GM23338 (cell line): Measurements from ENCODE around the gene PKP3. TPM values are rescaled to one million over a fixed set of nuclear protein-coding genes. Genes with fewer than 3 reads are reported as not detected.

ENCODE experiments used
- ATAC-seq: fragments of 200-7000 bp; cut with Tn5 transposase; 3 replicates; pipeline ENCODE4 v1.9.1; 2020
- DNase-seq: peaks from one replicate; pipeline ENCODE4 v3.0.0-alpha.2; 2015; ENCODE audit warnings: low spot score
- H2AFZ ChIP-seq: fragments of 200-600 bp; sonication (generic); 2 replicates; pipeline ENCODE4 v1.8.0; 2016; ENCODE audit warnings: antibody characterized with exemption, mild to moderate bottlenecking, moderate library complexity
- H3F3A ChIP-seq: fragments of 200-600 bp; sonication (generic); replicated peaks from 2 replicates; pipeline ENCODE4 v1.8.0; 2017; ENCODE audit warnings: antibody characterized with exemption, mixed run types, low read depth
- H3K27ac ChIP-seq: fragments of 200-600 bp; sonication (generic); 2 replicates; pipeline ENCODE4 v1.6.1; 2016; ENCODE audit warnings: low read depth
- H3K27me3 ChIP-seq: fragments of 200-600 bp; sonication (generic); 2 replicates; pipeline ENCODE4 v1.8.0; 2016; ENCODE audit warnings: mild to moderate bottlenecking, mixed run types, moderate library complexity; ENCODE audit not compliant: insufficient read depth
- H3K36me3 ChIP-seq: fragments of 200-600 bp; sonication (generic); 2 replicates; pipeline ENCODE4 v1.8.0; 2016; ENCODE audit warnings: mild to moderate bottlenecking; ENCODE audit not compliant: insufficient read depth
- H3K4me1 ChIP-seq: fragments of 200-600 bp; sonication (generic); 2 replicates; pipeline ENCODE4 v1.8.0; 2016; ENCODE audit warnings: mild to moderate bottlenecking, moderate library complexity; ENCODE audit not compliant: insufficient read depth
- H3K4me2 ChIP-seq: fragments of 200-600 bp; sonication (generic); 2 replicates; pipeline ENCODE4 v1.7.1; 2017; ENCODE audit warnings: mixed run types
- H3K4me3 ChIP-seq: fragments of 200-600 bp; sonication (generic); 2 replicates; pipeline ENCODE4 v1.6.1; 2016; ENCODE audit warnings: mixed run types
- H3K79me2 ChIP-seq: fragments of 200-600 bp; sonication (generic); replicated peaks from 2 replicates; pipeline ENCODE4 v1.8.0; 2017; ENCODE audit warnings: mild to moderate bottlenecking; ENCODE audit not compliant: insufficient read depth
- H3K9me2 ChIP-seq: fragments of 200-600 bp; sonication (generic); 2 replicates; pipeline ENCODE4 v1.8.0; 2017; ENCODE audit not compliant: insufficient read depth
- H4K20me1 ChIP-seq: fragments of 200-600 bp; sonication (generic); replicated peaks from 2 replicates; pipeline ENCODE4 v1.8.0; 2017; ENCODE audit warnings: mild to moderate bottlenecking; ENCODE audit not compliant: insufficient read depth
- H3K27ac Mint-ChIP-seq: 2 replicates; pipeline ENCODE4 v1.8.0; 2020; ENCODE audit warnings: inconsistent platforms, mild to moderate bottlenecking, moderate library complexity, mixed read lengths
- H3K27me3 Mint-ChIP-seq: 3 replicates; pipeline ENCODE4 v1.8.0; 2022; ENCODE audit warnings: low read depth, mild to moderate bottlenecking, moderate library complexity, mixed read lengths, inconsistent platforms; ENCODE audit not compliant: insufficient read depth, poor library complexity
- H3K36me3 Mint-ChIP-seq: 3 replicates; pipeline ENCODE4 v1.8.0; 2021; ENCODE audit warnings: low read depth, mild to moderate bottlenecking, inconsistent platforms, moderate library complexity, mixed read lengths
- H3K4me1 Mint-ChIP-seq: 3 replicates; pipeline ENCODE4 v1.8.0; 2020; ENCODE audit warnings: mild to moderate bottlenecking, inconsistent platforms, mixed read lengths
- H3K4me3 Mint-ChIP-seq: 3 replicates; pipeline ENCODE4 v1.8.0; 2021; ENCODE audit warnings: moderate library complexity, mild to moderate bottlenecking, inconsistent platforms, mixed read lengths
- H3K9me3 Mint-ChIP-seq: 3 replicates; pipeline ENCODE4 v1.8.0; 2020; ENCODE audit warnings: moderate library complexity, mild to moderate bottlenecking, inconsistent platforms, mixed read lengths
- CREB1 ChIP-seq: fragments of 250-450 bp; sonication (Bioruptor Pico); IDR thresholded peaks from 2 replicates; pipeline ENCODE4 v1.5.0; 2020; ENCODE audit warnings: low read depth, mild to moderate bottlenecking, moderate library complexity
- ETS1 ChIP-seq: IDR thresholded peaks from 2 replicates; pipeline ENCODE4 v1.6.1; 2016; ENCODE audit warnings: antibody characterized with exemption
- EZH2 ChIP-seq: fragments of 200-600 bp; sonication (generic); IDR thresholded peaks from one replicate; pipeline ENCODE4 v1.8.0; 2017; ENCODE audit warnings: antibody characterized with exemption, mild to moderate bottlenecking, low read depth; ENCODE audit not compliant: unreplicated experiment
- EZH2phosphoT487 ChIP-seq: fragments of 200-600 bp; sonication (generic); IDR thresholded peaks from one replicate; pipeline ENCODE4 v1.8.1; 2018; ENCODE audit warnings: antibody characterized with exemption; ENCODE audit not compliant: unreplicated experiment
- JUNB ChIP-seq: IDR thresholded peaks from one replicate; pipeline ENCODE4 v1.6.1; 2016; ENCODE audit warnings: antibody characterized with exemption; ENCODE audit not compliant: unreplicated experiment
- NANOG ChIP-seq: IDR thresholded peaks from 2 replicates; pipeline ENCODE4 v1.6.1; 2016; ENCODE audit warnings: antibody characterized with exemption, borderline replicate concordance
- POLR2AphosphoS5 ChIP-seq: IDR thresholded peaks from 2 replicates; pipeline ENCODE4 v1.6.1; 2016; ENCODE audit warnings: antibody characterized with exemption, low read depth
- ZNF114 ChIP-seq: fragments of 250-450 bp; sonication (Bioruptor Pico); IDR thresholded peaks from 2 replicates; pipeline ENCODE4 v1.5.0; 2020; ENCODE audit warnings: mild to moderate bottlenecking, moderate library complexity
- ZNF331 ChIP-seq: fragments of 250-450 bp; sonication (Bioruptor Pico); IDR thresholded peaks from 2 replicates; pipeline ENCODE4 v1.5.0; 2020; ENCODE audit warnings: low read depth, mild to moderate bottlenecking, moderate library complexity
- polyA plus RNA-seq: library from polyadenylated mRNA; unstranded; fragments of >200 nt; fragmentation: Nextera tagmentation; extraction: Ambion mirVana; gene quantifications from 2 replicates; pipeline ENCODE4 v1.2.1, GENCODE V29; 2016
- total RNA-seq: library from RNA; depleted of rRNA; stranded (reverse); fragments of >200 nt; shearing (Covaris generic); gene quantifications from 2 replicates; pipeline ENCODE4 v1.2.3, GENCODE V29; 2014
- TF ChIP-seq, protein P1 (sequence below): fragments of 250-450 bp; sonication (Bioruptor Pico); IDR thresholded peaks from 2 replicates; pipeline ENCODE4 v1.5.0; 2020; ENCODE audit warnings: mild to moderate bottlenecking, moderate library complexity

PKP3 gene
- total and polyA plus RNA-seq, 2 experiments from 2014 or later: 7.2 to 23.0 TPM

- DNase-seq: no peak
- Histone ChIP-seq H3F3A (peaks cover 30% of the 10 kb centered on the region; the same call in 1 of the 2 replicates), H3K27ac (no peak overlapping the region), H2AFZ (no peak overlapping the region), H3K9me2 (no peaks in the 10 kb centered on the region), H3K36me3 (peaks cover 4% of the 10 kb centered on the region), H3K27me3 (no peaks in the 10 kb centered on the region), H3K4me2 (no peak overlapping the region), H3K4me1 (peaks cover 9% of the 10 kb centered on the region; the same call in 1 of the 2 replicates), H3K4me3 (no peak overlapping the region), H3K79me2 (peaks cover 13% of the 10 kb centered on the region), H4K20me1 (no peaks in the 10 kb centered on the region; the same call in 1 of the 2 replicates)
- Mint-ChIP-seq H3K4me3 (peak overlapping the region; percentile 41; the same call in 2 of the 3 replicates), H3K9me3 (peaks cover 7% of the 10 kb centered on the region; the same call in 1 of the 3 replicates), H3K27me3 (peaks cover 14% of the 10 kb centered on the region), H3K4me1 (peaks cover 17% of the 10 kb centered on the region), H3K36me3 (peaks cover 33% of the 10 kb centered on the region), H3K27ac (no peak overlapping the region; the same call in 1 of the 2 replicates)
- no peak for ATAC-seq
- TF ChIP-seq, protein P1, sequence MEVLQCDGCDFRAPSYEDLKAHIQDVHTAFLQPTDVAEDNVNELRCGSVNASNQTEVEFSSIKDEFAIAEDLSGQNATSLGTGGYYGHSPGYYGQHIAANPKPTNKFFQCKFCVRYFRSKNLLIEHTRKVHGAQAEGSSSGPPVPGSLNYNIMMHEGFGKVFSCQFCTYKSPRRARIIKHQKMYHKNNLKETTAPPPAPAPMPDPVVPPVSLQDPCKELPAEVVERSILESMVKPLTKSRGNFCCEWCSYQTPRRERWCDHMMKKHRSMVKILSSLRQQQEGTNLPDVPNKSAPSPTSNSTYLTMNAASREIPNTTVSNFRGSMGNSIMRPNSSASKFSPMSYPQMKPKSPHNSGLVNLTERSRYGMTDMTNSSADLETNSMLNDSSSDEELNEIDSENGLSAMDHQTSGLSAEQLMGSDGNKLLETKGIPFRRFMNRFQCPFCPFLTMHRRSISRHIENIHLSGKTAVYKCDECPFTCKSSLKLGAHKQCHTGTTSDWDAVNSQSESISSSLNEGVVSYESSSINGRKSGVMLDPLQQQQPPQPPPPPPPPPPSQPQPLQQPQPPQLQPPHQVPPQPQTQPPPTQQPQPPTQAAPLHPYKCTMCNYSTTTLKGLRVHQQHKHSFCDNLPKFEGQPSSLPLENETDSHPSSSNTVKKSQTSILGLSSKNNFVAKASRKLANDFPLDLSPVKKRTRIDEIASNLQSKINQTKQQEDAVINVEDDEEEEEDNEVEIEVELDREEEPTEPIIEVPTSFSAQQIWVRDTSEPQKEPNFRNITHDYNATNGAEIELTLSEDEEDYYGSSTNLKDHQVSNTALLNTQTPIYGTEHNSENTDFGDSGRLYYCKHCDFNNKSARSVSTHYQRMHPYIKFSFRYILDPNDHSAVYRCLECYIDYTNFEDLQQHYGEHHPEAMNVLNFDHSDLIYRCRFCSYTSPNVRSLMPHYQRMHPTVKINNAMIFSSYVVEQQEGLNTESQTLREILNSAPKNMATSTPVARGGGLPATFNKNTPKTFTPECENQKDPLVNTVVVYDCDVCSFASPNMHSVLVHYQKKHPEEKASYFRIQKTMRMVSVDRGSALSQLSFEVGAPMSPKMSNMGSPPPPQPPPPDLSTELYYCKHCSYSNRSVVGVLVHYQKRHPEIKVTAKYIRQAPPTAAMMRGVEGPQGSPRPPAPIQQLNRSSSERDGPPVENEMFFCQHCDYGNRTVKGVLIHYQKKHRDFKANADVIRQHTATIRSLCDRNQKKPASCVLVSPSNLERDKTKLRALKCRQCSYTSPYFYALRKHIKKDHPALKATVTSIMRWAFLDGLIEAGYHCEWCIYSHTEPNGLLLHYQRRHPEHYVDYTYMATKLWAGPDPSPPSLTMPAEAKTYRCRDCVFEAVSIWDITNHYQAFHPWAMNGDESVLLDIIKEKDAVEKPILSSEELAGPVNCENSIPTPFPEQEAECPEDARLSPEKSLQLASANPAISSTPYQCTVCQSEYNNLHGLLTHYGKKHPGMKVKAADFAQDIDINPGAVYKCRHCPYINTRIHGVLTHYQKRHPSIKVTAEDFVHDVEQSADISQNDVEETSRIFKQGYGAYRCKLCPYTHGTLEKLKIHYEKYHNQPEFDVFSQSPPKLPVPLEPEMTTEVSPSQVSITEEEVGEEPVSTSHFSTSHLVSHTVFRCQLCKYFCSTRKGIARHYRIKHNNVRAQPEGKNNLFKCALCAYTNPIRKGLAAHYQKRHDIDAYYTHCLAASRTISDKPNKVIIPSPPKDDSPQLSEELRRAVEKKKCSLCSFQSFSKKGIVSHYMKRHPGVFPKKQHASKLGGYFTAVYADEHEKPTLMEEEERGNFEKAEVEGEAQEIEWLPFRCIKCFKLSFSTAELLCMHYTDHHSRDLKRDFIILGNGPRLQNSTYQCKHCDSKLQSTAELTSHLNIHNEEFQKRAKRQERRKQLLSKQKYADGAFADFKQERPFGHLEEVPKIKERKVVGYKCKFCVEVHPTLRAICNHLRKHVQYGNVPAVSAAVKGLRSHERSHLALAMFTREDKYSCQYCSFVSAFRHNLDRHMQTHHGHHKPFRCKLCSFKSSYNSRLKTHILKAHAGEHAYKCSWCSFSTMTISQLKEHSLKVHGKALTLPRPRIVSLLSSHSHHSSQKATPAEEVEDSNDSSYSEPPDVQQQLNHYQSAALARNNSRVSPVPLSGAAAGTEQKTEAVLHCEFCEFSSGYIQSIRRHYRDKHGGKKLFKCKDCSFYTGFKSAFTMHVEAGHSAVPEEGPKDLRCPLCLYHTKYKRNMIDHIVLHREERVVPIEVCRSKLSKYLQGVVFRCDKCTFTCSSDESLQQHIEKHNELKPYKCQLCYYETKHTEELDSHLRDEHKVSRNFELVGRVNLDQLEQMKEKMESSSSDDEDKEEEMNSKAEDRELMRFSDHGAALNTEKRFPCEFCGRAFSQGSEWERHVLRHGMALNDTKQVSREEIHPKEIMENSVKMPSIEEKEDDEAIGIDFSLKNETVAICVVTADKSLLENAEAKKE (CRISPR knock-in tag): no peak
- TF ChIP-seq ZNF114 (CRISPR knock-in tag) (no peak), ETS1 (no peak), NANOG (no peak), POLR2AphosphoS5 (no peak), CREB1 (no peak), JUNB (no peak), EZH2 (no peak), EZH2phosphoT487 (no peak), ZNF331 (CRISPR knock-in tag) (no peak)
Measured at GRCh38 chr11:371716-372590, 22.1 kb upstream of the PKP3 start.
